Measurements from ENCODE around the gene STKLD1.
"Not testable (repeated sequence)": the region's sequence is repeated elsewhere in the genome, so short reads cannot be mapped to it uniquely, and the experiment has no call there.

Gene STKLD1

DNA sequence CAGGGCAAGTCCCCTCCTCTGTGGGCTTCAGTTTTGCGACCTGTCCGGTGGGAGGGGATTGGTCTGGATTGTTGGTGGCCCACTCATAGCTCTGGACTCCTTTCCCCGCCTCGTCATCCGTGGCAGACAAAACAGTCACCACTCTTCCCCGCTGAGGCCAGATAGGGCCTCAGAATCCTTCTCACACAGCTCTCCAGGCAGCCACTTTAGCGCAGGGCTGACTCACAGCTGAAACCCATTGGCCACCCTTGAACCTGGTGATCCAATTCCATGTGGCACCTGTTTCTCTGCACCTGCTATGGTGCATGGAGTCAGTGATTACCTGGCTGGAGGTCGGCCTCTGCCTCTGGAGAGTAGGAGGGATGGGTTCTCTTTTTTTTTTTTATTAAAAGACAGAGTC lies 67.8 kb downstream of the STKLD1 start:
- no peak for DNase-seq (ENCODE audit: low spot score)

DNA sequence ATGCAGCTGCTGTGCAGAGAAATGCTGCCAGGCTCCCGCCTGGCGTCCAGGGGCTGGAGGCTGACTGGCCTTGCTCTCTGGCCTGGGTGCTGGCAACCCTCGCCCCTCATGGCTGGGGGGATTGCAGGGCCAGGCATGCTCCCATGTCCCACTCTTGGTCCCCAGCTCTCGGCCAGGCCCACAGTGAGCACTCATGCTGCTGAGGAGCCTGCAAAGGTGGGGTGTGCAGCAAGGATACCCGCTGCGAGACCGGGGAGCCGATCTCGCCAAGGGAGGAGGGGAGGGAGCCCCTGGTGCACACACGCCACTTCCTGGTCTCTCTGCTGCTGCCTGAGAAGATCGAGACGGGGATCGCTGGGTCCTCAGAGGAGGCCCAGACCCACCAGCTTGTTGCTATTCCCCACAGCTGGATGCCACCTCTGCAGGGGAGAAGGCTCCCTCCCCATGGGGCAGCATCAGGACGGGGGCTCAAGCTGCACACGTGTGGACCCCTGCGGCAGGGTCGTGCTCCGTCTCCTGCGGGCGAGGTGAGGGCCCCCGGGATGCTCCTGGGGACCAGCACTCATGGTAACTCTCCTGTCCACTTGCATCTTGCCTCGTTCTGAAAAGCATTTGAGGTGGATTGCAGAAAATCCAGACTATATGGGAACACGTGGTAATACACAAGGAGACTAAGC lies 69.3 kb downstream of the STKLD1 start:
- DNase-seq (ENCODE audit: low spot score) = no peak

DNA sequence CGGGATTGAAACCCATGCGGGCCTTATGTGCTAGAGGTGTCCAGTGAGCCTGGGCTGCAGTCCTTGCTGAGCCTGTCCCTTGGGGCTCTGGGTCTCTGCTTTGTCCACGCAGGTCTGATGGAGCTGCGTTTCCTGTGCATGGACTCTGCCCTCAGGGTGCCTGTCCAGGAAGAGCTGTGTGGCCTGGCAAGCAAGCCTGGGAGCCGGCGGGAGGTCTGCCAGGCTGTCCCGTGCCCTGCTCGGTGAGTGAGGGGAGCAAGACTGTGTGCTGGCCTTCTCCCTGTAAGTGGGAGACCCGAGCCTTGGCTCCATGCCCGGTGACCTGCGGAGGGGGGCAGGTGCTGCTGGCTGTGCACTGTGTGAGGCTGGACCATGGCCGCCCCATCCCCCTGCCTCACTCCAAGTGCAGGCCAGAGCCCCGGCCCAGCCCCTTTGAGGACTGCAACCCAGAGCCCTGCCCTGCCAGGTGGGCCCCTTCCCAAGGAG lies 72.4 kb downstream of the STKLD1 start:
- DNase-seq (ENCODE audit: low spot score) = no peak

DNA sequence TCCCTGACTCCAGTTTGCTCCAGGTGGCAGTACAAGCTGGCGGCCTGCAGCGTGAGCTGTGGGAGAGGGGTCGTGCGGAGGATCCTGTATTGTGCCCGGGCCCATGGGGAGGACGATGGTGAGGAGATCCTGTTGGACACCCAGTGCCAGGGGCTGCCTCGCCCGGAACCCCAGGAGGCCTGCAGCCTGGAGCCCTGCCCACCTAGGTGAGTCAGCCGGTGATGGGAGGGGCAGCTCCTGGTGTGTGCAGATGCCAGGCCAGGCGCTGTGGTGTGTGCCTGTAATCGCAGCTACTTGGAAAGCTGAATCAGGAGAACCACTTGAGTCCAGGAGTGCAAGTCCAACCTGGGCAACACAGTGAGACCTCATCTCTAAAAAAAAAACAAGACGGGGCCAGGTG lies 73.6 kb downstream of the STKLD1 start:
- no peak for DNase-seq (ENCODE audit: low spot score)

- DNase-seq (ENCODE audit: low spot score) = not testable (repeated sequence)
Observed at GRCh38 chr9:133451865-133452264, 75.7 kb downstream of the STKLD1 start.

- DNase-seq (ENCODE audit: low spot score) = no peak
Observed at GRCh38 chr9:133452562-133452961, 76.4 kb downstream of the STKLD1 start.

- no peak for DNase-seq (ENCODE audit: low spot score)
Observed at GRCh38 chr9:133453651-133454050, 77.5 kb downstream of the STKLD1 start.

DNA sequence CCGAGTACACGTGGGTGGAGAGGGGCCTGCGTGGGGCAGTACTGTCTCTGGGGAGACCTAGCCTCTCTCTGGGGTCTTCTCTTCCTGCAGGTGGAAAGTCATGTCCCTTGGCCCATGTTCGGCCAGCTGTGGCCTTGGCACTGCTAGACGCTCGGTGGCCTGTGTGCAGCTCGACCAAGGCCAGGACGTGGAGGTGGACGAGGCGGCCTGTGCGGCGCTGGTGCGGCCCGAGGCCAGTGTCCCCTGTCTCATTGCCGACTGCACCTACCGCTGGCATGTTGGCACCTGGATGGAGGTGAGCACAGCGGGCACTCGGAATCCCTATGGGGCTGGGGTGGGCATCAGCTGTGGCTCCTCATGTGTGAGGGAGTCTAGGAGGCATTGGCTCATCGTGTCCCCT lies 78.2 kb downstream of the STKLD1 start:
- no peak for DNase-seq (ENCODE audit: low spot score)

DNA sequence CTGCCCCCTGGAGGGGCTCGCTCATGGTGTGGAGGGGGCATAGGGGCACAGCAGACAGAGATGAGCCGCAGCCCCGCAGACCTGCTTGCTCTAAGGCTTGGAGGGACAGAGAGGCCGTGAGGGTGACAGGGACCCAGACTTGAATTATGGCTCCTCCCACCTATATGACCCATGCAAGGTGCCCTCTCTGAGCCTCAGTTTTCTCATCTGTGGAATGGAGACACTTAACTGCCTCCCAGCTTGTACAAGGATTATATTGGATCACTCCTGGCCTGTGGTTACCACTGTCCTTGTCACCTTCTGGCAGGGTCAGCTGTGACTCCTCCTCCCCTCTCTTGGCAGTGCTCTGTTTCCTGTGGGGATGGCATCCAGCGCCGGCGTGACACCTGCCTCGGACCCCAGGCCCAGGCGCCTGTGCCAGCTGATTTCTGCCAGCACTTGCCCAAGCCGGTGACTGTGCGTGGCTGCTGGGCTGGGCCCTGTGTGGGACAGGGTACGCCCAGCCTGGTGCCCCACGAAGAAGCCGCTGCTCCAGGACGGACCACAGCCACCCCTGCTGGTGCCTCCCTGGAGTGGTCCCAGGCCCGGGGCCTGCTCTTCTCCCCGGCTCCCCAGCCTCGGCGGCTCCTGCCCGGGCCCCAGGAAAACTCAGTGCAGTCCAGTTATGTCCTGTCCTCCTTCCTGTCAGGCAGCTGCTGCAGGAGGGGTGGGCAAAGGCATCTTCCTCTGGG lies 78.9 kb downstream of the STKLD1 start:
- no peak for DNase-seq (ENCODE audit: low spot score)
